CD4-positive, alpha-beta T cell treated with Interleukin-4 for 4 hours (primary cell): ENCODE results near the gene BTD.
A peak's percentile ranks its signal among the peaks of the same experiment; 100 is the strongest.
"Not testable (repeated sequence)": the region's sequence is repeated elsewhere in the genome, so short reads cannot be mapped to it uniquely, and the experiment has no call there.

Experiments
- DNase-seq: peaks from one replicate; pipeline ENCODE4 v3.0.0-alpha.2; 2020

Gene BTD

DNA sequence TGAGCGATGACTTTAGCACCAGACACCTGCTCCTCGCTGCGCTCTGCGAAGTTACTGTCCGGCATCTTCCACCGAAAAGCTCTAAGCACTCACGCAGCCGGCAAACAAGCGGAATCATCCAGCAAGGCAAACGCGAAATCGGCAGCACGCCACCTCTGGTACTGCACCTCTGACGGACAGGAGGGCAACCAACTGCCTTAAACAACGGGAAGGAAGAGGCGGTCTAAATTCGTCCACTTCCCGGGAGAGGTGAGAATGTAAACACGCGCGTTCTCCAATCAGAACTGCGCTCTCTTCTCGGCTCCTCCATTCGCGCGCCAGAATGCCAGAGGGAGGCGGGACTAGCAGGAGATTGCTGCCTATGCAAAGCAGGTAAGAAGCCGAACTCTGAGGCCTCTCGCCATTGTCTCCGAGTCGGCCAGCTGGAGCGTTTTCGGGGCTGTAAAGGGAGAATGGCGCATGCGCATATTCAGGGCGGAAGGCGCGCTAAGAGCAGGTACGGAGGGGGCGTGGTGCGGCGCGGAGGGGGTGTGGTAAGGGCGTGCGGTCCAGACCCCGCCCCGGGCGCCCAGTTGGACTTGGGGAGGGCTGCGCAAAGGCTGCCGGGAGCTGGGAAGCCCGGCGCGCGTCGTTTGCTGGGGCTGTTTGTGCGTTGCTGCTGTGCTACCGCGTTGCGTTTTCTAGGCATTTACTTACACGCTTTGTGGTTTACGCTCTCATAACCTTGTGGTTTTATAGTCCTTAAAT lies at the start of gene BTD, which contains the start of gene HACL1:
BTD (plus strand) TSS at position 347 of the 747 bp plus-strand sequence. CDS start 33,695 bp downstream, outside the sequence.
HACL1 (minus strand) TSS at position 171 of the 747 bp plus-strand sequence; CDS start at position 65, 106 bp downstream.
- DNase-seq, result peak; percentile 99

- no peak for DNase-seq
These were observed 49.6 kb upstream of the BTD start for GRCh38 chr3:15551902-15552301.

DNA sequence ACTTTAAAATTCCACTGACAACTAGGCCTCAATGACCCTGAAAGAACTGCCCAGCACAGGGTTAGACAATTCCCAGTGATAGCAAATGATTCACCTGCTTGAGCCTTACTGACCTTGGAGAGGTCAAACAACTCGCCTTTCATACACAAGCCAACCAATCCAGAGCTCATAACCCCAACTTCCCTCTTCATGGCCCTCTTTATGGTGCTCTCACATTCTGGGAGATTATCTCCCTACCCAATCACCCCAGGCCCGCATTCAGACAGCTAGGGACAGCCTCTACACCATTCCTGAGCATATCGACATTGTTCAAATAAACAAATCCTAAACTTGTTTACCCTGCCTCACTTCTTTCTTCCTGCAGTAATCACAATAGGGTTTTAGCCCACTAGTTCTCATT lies 47.8 kb upstream of the BTD start:
- no peak for DNase-seq

- peak; percentile 22 for DNase-seq
These were observed 45.0 kb upstream of the BTD start for GRCh38 chr3:15556512-15556911.

DNA sequence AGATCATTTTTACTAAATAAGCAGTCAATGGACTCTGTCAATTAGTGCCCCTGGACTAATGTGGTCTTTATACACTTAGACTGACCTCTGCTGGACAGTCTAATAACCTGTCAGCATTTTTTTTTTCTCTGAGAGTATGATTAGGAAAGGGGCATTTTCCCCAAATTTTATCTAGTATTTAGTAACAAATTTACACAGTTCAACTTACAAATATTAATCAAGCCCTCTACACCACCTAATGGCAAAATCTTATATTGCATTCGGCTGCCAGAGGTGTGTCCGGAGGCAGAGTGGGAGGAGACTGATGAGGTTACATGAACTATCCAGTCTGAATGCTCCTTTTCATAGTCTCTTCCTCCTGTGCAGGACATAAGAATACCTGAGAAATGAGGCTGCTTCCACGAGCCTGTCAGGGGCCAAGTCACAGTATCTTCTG lies 44.0 kb upstream of the BTD start:
- DNase-seq, result peak; percentile 83

DNA sequence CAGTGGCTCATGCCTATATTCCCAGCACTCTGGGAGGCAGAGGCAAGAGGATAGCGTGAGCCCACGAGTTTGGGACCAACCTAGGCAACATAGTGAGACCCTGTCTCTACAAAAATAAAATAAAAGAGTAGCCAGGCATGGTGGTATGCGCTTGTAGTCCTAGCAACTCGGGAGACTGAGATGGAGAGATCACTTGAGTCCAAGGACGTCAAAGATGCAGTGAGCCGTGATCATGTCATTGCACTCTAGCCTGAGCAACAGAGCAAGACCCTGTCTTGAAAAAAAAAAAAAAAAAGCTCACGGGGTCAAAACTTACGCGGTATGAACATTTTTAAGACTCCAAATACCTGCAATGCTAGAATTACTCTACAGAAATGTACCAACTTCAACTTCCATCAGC lies 43.0 kb upstream of the BTD start:
- DNase-seq, result no peak

GRCh38 chr3:15562560-15562959 lies 39.0 kb upstream of the BTD start:
- DNase-seq, result no peak

DNA sequence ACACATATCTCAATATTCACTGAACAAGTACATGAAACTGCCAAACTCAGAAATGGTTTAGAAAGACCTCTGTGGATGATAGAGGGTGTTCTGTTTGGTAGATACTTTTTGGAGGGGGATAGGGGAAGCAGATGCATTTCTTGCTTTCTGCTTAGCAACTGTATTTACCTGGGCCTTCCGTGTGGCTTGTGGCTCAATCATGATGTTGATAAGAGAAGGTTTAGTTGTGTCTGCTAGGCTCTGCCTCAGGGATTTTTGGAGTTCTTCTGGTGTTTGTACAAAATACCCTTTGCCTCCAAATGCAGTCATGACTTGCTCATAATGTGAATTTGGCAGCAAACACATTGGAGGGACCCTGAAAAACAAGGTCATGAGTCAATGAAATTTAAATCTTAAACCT lies 38.4 kb upstream of the BTD start:
- no peak for DNase-seq

DNA sequence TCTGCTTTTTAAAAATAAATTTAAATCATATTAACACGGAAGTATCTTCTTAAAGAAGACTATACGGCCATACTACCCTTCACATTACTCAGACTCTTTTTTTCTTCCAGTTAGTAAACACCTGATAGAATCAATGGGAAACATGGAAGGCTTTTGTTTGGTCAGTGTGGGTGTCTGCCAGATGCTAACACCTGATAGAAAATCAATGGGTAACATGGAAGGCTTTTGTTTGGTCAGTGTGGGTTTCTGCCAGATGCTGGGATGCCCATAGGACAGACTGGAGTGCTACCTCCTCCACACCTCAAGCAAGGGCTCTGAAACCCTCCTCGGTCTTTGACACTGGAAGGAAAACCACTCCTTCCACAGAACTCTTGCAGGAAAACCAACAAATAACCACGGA lies 29.4 kb upstream of the BTD start:
- no peak for DNase-seq

- no peak for DNase-seq
These were observed 26.1 kb upstream of the BTD start for GRCh38 chr3:15575446-15575845.

- no peak for DNase-seq
These were observed 25.1 kb upstream of the BTD start for GRCh38 chr3:15576475-15576874.

DNA sequence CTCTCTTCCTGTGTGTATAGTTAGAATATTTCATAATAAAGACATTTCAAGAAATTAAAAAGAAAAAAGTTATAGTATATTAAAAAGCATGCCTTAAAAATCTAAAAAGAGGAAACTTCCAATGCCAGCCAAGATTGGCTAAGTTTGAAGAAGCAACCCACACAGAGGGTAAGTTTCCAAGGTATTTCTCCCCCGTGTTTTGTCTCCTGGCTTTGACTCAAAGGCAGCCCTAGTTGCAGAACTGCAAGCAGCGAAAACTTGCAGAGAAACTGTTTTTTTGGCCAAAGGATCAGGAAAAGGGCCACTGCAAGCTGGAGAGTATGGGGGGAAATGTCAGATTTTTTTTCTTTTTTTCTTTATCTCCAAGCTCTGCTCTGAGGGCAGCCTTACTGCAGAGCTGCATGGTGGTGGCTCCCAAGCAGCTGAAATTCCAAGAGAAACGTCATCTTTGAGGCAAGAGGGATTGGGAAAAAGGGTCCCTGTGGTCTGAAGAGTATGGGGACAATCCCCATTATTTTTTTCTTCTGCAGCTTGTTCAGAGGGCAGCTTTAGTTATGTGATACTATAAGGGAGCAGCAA lies 23.2 kb upstream of the BTD start:
- no peak for DNase-seq

DNA sequence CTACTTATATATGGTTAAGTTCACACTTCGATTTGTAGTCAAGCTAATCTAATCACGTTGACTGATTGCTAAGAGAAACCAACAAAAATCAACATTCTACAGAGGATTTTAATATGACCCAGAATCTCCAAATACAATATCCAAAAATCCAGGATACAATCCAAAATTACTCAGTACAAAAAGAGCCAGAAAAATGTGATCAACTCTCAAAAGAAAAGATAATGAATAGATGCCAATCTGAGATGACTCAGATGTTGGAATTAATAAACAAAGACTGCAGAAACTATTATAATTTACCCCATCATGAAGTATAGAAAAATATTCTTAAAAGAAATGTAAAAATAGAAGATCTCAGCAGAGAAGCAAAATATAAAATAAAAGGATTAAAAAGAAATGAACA lies 22.5 kb upstream of the BTD start:
- no peak for DNase-seq

- DNase-seq, result no peak
These were observed 19.8 kb upstream of the BTD start for GRCh38 chr3:15581471-15582394.

GRCh38 chr3:15585111-15585845 lies 16.3 kb upstream of the BTD start:
- no peak for DNase-seq

GRCh38 chr3:15591242-15591641 lies 10.3 kb upstream of the BTD start:
- no peak for DNase-seq

GRCh38 chr3:15591928-15592327 lies 9.6 kb upstream of the BTD start:
- no peak for DNase-seq

- DNase-seq, result no peak
These were observed 8.6 kb upstream of the BTD start for GRCh38 chr3:15592968-15593367.

DNA sequence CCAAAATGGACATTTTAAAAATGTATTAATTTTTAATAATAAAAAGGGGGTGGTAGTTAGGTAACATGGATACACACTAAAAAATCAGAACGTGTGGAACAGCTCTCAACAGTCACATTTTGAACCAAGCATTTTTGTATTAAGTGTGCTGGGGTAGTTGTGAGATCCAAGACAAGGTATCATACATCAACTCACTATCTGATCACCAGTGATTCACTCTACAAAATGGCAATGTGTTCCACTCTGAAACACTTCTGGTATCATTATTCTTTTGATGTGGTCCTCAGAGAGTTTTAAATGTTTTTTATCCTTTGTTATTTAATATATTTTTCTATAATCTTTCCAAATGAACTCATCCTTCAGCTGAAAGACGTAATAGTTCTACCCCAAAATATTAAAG lies 5.6 kb upstream of the BTD start:
- no peak for DNase-seq

DNA sequence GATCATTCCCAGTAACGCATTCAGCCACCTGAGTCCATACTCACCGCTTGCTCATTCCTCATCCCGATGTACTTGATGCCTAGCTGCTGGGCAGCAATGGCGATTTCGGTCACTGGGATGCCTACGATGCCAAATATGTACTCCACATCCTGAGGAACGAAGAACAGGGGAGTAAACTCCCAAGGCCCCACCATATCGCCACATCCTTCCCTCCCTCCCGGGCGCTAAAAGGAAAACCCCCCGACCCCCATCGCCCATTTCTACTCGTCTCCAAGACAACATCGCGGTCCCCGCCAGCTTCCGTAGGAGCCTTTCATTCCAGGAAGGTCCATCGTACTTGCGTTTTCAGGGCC lies 523 bp upstream of the BTD start:
- no peak for DNase-seq

DNA sequence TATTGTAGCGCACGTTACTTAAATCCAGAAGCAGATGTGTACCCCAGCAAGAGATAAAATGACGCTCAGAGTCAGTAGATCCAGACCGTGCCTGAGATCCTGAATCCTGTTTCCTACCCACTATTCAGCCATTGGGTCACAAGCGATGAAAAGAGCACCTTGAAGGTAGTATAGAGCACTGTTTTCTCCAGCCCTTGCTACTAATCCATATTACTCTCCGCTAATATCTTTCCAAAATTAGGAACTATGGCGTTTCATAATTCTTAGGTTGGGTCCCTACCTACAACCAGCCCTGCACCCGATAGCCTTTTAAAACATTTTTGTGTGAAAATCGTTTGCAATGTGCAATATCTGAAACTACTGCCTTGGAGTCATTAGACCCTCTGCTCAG lies 596 bp downstream of the BTD start:
- no peak for DNase-seq

GRCh38 chr3:15602816-15603215 lies 1.3 kb downstream of the BTD start:
- not testable (repeated sequence) for DNase-seq

GRCh38 chr3:15604584-15604983 lies 3.0 kb downstream of the BTD start:
- DNase-seq, result not testable (repeated sequence)
